Measurements from ENCODE around the gene SYNE1.

DNA sequence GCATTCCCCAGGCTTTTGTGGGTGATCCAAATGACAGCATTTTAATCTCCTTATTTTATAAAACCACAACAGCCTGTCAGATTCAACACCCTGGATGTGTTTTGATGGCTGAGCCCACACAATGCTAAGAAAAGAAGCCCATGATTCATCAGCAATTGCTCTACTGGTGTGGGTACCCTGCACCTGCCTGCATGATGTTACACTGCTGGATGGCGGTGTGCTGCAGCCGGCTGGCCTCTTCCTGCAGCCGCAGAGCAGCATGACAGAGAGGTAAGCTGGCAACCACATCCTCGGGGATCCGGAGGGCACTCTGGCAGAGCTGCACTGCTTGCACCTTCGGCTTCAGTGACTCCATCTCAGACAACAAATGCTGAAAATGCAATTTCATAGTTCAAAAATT, 327.5 kb downstream of the SYNE1 start:
- TF ChIP-seq GABPA (IDR thresholded peaks at IDR 0.05; ENCODE audit: low read depth) = no peak
- TF ChIP-seq, protein P1, sequence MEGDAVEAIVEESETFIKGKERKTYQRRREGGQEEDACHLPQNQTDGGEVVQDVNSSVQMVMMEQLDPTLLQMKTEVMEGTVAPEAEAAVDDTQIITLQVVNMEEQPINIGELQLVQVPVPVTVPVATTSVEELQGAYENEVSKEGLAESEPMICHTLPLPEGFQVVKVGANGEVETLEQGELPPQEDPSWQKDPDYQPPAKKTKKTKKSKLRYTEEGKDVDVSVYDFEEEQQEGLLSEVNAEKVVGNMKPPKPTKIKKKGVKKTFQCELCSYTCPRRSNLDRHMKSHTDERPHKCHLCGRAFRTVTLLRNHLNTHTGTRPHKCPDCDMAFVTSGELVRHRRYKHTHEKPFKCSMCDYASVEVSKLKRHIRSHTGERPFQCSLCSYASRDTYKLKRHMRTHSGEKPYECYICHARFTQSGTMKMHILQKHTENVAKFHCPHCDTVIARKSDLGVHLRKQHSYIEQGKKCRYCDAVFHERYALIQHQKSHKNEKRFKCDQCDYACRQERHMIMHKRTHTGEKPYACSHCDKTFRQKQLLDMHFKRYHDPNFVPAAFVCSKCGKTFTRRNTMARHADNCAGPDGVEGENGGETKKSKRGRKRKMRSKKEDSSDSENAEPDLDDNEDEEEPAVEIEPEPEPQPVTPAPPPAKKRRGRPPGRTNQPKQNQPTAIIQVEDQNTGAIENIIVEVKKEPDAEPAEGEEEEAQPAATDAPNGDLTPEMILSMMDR (IDR thresholded peaks at IDR 0.05; ENCODE audit: insufficient read depth, low read length) = no peak
- TF ChIP-seq POLR2AphosphoS5 (IDR thresholded peaks at IDR 0.05; ENCODE audit: low read depth) = no peak

Data from HL-60 (cell line).